ENCODE results near the gene TNFAIP2.

TNFAIP2 gene

DNA sequence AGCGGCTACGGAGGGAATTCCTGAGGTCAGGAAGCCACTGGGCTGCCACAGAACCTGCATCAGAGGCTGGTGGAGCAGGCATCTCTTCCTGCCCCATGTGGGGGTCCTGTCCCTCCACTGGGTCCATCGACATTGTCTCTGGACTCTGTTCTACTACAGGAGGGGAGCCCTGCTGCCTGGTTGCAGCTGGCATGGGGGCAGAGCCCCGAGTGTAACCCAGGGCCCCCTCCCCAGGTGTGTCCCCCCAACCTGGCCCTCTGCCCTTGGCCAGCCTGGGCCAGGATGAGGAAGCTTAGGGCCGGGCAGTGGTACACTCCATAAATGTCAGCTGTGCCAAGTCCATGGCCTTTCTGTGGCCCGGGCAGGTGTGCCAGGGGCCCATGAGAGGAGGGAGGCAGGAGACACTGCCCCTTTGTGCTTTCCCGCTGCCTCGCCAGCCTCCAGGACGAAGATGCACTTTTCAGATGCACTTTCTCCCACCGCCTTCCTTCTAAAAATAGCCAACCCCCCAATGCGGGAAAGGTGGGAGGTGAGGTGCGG, 32.7 kb upstream of the TNFAIP2 start:
- Histone ChIP-seq H3K27ac (ENCODE audit: poor library complexity, severe bottlenecking) (no peak overlapping the region), H3K4me3 (ENCODE audit: severe bottlenecking) (no peak overlapping the region), H3K4me1 (ENCODE audit: insufficient read depth, poor library complexity, severe bottlenecking) (no peaks in the 10 kb centered on the region), H3K9me3 (ENCODE audit: severe bottlenecking) (no peaks in the 10 kb centered on the region), H3K27me3 (ENCODE audit: insufficient read depth, poor library complexity, severe bottlenecking) (no peaks in the 10 kb centered on the region), H3K36me3 (ENCODE audit: low read depth) (no peaks in the 10 kb centered on the region)
- TF ChIP-seq, protein P1, sequence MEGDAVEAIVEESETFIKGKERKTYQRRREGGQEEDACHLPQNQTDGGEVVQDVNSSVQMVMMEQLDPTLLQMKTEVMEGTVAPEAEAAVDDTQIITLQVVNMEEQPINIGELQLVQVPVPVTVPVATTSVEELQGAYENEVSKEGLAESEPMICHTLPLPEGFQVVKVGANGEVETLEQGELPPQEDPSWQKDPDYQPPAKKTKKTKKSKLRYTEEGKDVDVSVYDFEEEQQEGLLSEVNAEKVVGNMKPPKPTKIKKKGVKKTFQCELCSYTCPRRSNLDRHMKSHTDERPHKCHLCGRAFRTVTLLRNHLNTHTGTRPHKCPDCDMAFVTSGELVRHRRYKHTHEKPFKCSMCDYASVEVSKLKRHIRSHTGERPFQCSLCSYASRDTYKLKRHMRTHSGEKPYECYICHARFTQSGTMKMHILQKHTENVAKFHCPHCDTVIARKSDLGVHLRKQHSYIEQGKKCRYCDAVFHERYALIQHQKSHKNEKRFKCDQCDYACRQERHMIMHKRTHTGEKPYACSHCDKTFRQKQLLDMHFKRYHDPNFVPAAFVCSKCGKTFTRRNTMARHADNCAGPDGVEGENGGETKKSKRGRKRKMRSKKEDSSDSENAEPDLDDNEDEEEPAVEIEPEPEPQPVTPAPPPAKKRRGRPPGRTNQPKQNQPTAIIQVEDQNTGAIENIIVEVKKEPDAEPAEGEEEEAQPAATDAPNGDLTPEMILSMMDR (IDR thresholded peaks at IDR 0.05; ENCODE audit: poor library complexity, severe bottlenecking), result no peak
- DNase-seq (ENCODE audit: low spot score), result no peak
- no peak for ATAC-seq (ENCODE audit: low read depth)

GRCh38 chr14:103091041-103091882, 32.0 kb upstream of the TNFAIP2 start:
- Histone ChIP-seq H3K27ac (ENCODE audit: poor library complexity, severe bottlenecking) (no peak overlapping the region), H3K36me3 (ENCODE audit: low read depth) (no peaks in the 10 kb centered on the region), H3K4me1 (ENCODE audit: insufficient read depth, poor library complexity, severe bottlenecking) (no peaks in the 10 kb centered on the region), H3K27me3 (ENCODE audit: insufficient read depth, poor library complexity, severe bottlenecking) (no peaks in the 10 kb centered on the region), H3K9me3 (ENCODE audit: severe bottlenecking) (no peaks in the 10 kb centered on the region), H3K4me3 (ENCODE audit: severe bottlenecking) (peak overlapping the region; percentile 22)
- TF ChIP-seq, protein P1 (IDR thresholded peaks at IDR 0.05; ENCODE audit: poor library complexity, severe bottlenecking), result peak; percentile 75
- ATAC-seq (ENCODE audit: low read depth) (peak; percentile 39), DNase-seq (ENCODE audit: low spot score) (no peak)

GRCh38 chr14:103091883-103092222, 31.4 kb upstream of the TNFAIP2 start:
- TF ChIP-seq, protein P1 (IDR thresholded peaks at IDR 0.05; ENCODE audit: poor library complexity, severe bottlenecking), result peak; percentile 47
- Histone ChIP-seq H3K4me3 (ENCODE audit: severe bottlenecking) (peak overlapping the region; percentile 22), H3K27ac (ENCODE audit: poor library complexity, severe bottlenecking) (no peak overlapping the region), H3K4me1 (ENCODE audit: insufficient read depth, poor library complexity, severe bottlenecking) (no peaks in the 10 kb centered on the region), H3K36me3 (ENCODE audit: low read depth) (no peaks in the 10 kb centered on the region), H3K9me3 (ENCODE audit: severe bottlenecking) (no peaks in the 10 kb centered on the region), H3K27me3 (ENCODE audit: insufficient read depth, poor library complexity, severe bottlenecking) (no peaks in the 10 kb centered on the region)
- DNase-seq (ENCODE audit: low spot score) (no peak), ATAC-seq (ENCODE audit: low read depth) (no peak)

DNA sequence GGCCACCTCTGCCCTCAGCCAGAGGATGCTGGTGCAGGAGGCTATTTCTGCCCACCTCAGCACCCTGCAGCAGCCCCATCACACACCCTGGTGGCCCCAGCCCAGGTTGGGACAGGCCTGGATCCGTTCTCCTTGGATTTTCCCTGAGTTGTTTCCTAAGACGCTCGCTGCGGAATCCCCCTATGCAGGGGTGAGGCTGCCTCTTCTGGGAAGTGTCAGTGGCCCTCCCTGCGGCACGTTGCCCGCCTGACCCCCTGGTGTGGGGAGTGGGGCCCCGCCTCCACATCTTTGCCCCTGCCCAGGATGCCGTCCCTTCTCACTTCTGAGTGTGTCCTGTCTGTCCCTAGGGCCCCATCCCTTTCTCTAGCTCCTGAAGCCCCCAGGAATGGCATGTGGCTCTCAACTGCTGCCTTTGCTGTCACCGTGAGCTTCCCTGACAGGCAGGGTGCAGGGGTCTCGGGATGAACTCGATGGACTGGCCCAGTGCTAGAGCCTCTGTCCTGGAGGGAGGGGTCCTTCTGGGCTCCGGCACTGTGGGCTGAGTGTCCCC, 29.3 kb upstream of the TNFAIP2 start:
- no peak overlapping the region for H3K27ac ChIP-seq (ENCODE audit: poor library complexity, severe bottlenecking)

More for the DNA sequence above, 29.3 kb upstream of the TNFAIP2 start:
- Histone ChIP-seq H3K27me3 (ENCODE audit: insufficient read depth, poor library complexity, severe bottlenecking) (no peaks in the 10 kb centered on the region), H3K9me3 (ENCODE audit: severe bottlenecking) (no peaks in the 10 kb centered on the region), H3K4me1 (ENCODE audit: insufficient read depth, poor library complexity, severe bottlenecking) (no peaks in the 10 kb centered on the region), H3K4me3 (ENCODE audit: severe bottlenecking) (no peak overlapping the region), H3K36me3 (ENCODE audit: low read depth) (no peaks in the 10 kb centered on the region)
- DNase-seq (ENCODE audit: low spot score) (no peak), ATAC-seq (ENCODE audit: low read depth) (no peak)
- TF ChIP-seq, protein P1 (IDR thresholded peaks at IDR 0.05; ENCODE audit: poor library complexity, severe bottlenecking), result no peak
